Aorta (tissue), 5 donors: ENCODE measurements around the gene PALLD. TPM values are rescaled to one million over a fixed set of nuclear protein-coding genes. Genes with fewer than 3 reads are reported as not detected.

ENCODE experiments used
- ATAC-seq: fragments of 200-7000 bp; cut with Tn5 transposase; one replicate; pipeline ENCODE4 v1.9.1; 2022; ENCODE audit warnings: moderate library complexity; ENCODE audit not compliant: low FRiP score
- DNase-seq, 2 donors: peaks; one replicate each; pipeline ENCODE4 v3.0.0-alpha.2; 2020
- H3K27ac ChIP-seq, 2 donors: one replicate each; pipeline ENCODE4 v1.5.1; 2013; ENCODE audit warnings: low read length in 2 of 2, mild to moderate bottlenecking in 2 of 2, moderate library complexity in 2 of 2, control low read depth in 1 of 2, inconsistent platforms in 1 of 2, low read depth in 1 of 2
- H3K27me3 ChIP-seq, 2 donors: one replicate each; pipeline ENCODE4 v1.6.1; 2013; ENCODE audit warnings: control low read depth in 1 of 2, low read length in 1 of 2, mild to moderate bottlenecking in 1 of 2, moderate library complexity in 1 of 2; ENCODE audit not compliant: insufficient read depth in 2 of 2, control insufficient read depth in 1 of 2
- H3K36me3 ChIP-seq, 2 donors: one replicate each; pipeline ENCODE4 v1.6.1; 2013; ENCODE audit warnings: control low read depth in 1 of 2, low read length in 1 of 2, mild to moderate bottlenecking in 1 of 2; ENCODE audit not compliant: insufficient read depth in 2 of 2, control insufficient read depth in 1 of 2
- H3K4me1 ChIP-seq, 2 donors: one replicate each; pipeline ENCODE4 v1.6.1; 2013; ENCODE audit warnings: low read length in 2 of 2, control low read depth in 1 of 2, mild to moderate bottlenecking in 1 of 2, moderate library complexity in 1 of 2; ENCODE audit not compliant: insufficient read depth in 2 of 2, control insufficient read depth in 1 of 2
- H3K4me3 ChIP-seq, 2 donors: one replicate each; pipeline ENCODE4 v1.5.1; 2013; ENCODE audit warnings: low read length in 2 of 2, control low read depth in 1 of 2, mild to moderate bottlenecking in 1 of 2
- H3K9me3 ChIP-seq: one replicate; pipeline ENCODE4 v1.6.1; 2013; ENCODE audit warnings: mild to moderate bottlenecking, low read length; ENCODE audit not compliant: control insufficient read depth
- WGBS, 2 donors: extraction: QIAGEN DNeasy Blood & Tissue Kit; methylation state at CpG; one replicate each; pipeline ENCODE4 v1.1.7; 2013; 5-methylcytosine and 5-hydroxymethylcytosine counted together
- intact Hi-C, 2 donors: fragments of 100-400 bp; cut with DNase I; formaldehyde crosslinking; loops; one replicate each; pipeline versions ENCODE4 v1.14.2 to v1.15.0; 2022
- polyA plus RNA-seq, 2 donors: library from polyadenylated mRNA; stranded (reverse); fragments of 200-250 nt; gene quantifications; one replicate each; pipeline ENCODE4 v1.2.3, GENCODE V29; 2013
- total RNA-seq, 2 donors: library from RNA; stranded (reverse); fragmentation: NEBNext Ultra II Directional; extraction: Animal tissue kit (Norgen Biotek cat#: 25700); gene quantifications; one replicate each; pipeline ENCODE4 v1.2.1, GENCODE V29; 2021
- donor health status: healthy with polysubstance abuse.
- donor health status: Bipolar disorder and iron deficiency.
- donor health status: DM: no; HTN: no; CAD: no.
- donor health status: DM: no; HTN: no; CAD: no.
- donor health status: DM: yes; HTN: yes; CAD: no.

Gene PALLD
- total and polyA plus RNA-seq, 4 donors = 253 to 626 (median 464) TPM

GRCh38 chr4:168636506-168637196 is 139.8 kb downstream of the PALLD start:
- Histone ChIP-seq H3K27ac (peak overlapping the region; percentile 82 to 93), H3K27me3 (peaks cover 0 to 2% of the 10 kb centered on the region in 2 donors), H3K36me3 (no peaks in the 10 kb centered on the region), H3K9me3 (no peaks in the 10 kb centered on the region), H3K4me3 (no peak overlapping the region), H3K4me1 (peaks cover 1 to 11% of the 10 kb centered on the region in 2 donors)
- ATAC-seq (peak; percentile 69), DNase-seq (no peak)
- intact Hi-C loops = loop anchor here (10.0 kb wide), 2 partner anchors 58 to 178 kb away; no protein-coding TSS in a partner anchor
- 8 to 14% methylated on average over 3 of the region's 3 CpGs for WGBS, 2 donors

DNA sequence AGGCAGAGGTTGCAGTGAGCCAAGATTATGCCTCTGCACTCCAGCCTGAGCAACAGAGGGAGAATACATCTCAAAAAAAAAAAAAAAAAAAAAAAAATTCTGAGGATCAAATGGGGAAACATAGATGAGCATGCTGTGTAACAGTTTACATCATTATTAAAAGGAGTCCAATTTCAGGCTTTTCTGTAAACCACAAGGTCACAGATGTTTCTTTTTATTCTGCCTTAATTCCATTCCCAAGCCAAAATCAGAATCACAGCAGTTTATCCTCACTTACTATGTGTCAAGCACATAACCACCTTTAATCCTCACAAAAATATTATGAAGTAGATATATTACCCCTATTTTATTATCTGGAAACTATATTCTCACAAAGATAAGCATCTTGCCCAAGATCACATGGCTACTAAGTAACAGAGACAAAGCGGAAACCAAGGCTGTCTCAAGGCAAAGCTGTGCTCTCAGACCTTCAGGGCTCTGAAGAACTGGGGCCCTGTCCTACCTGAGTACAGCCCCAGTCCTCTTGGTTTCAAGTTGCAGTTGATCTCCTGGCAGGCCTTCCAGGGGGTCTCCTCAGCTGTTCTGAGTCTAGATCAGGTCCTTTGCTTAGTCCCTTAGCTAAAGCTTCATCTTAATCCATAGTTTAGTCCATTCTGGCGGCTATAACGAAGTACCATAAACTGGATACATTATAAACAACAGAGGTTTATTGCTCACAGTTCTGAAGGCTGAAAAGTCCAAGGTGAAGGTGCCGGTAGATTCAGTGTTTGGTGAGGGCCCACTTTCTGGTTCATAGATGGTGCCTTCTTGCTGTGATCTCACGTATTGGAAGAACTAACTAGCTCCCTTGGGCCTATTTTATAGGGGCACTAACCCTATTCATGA is 141.3 kb downstream of the PALLD start:
- H3K4me1 ChIP-seq = peaks cover 0 to 11% of the 10 kb centered on the region in 2 donors
- WGBS, 2 donors = 78 to 87% methylated on average over 5 of the region's 5 CpGs
- ATAC-seq = no peak

GRCh38 chr4:168639914-168640313 is 143.1 kb downstream of the PALLD start:
- Histone ChIP-seq H3K4me3 (no peak overlapping the region), H3K27ac (no peak overlapping the region), H3K27me3 (peaks cover 0 to 2% of the 10 kb centered on the region in 2 donors), H3K36me3 (no peaks in the 10 kb centered on the region), H3K9me3 (no peaks in the 10 kb centered on the region), H3K4me1 (peaks cover 0 to 11% of the 10 kb centered on the region in 2 donors)
- WGBS, 2 donors = 76 to 80% methylated on average over 8 of the region's 8 CpGs
- peak in 1 of 2 donors; percentile 47 for DNase-seq
- no peak for ATAC-seq
- intact Hi-C loops = loop anchor here (10.0 kb wide), 2 partner anchors 55 to 175 kb away; no protein-coding TSS in a partner anchor

More for the DNA sequence above, 141.3 kb downstream of the PALLD start:
- Histone ChIP-seq H3K36me3 (no peaks in the 10 kb centered on the region), H3K27me3 (peaks cover 0 to 2% of the 10 kb centered on the region in 2 donors), H3K27ac (no peak overlapping the region), H3K4me3 (no peak overlapping the region), H3K9me3 (no peaks in the 10 kb centered on the region)
- DNase-seq = no peak
- intact Hi-C loops = loop anchor here (10.0 kb wide), 2 partner anchors 57 to 177 kb away; no protein-coding TSS in a partner anchor

DNA sequence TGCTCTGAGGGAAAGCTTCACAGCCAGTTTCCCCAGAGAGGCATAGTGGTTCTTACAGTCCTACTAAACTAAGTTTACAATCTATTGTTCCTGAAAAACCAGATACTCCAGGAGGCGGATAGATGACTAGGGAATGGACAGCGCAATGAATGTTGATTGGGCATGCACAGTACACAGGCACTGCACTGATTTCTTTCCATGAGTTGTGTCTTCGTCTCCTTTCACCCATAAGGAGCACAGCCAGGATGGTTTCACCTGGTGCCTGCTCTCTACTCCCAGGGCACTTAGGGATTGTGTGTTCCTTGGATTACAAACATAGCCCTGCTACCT is 144.9 kb downstream of the PALLD start:
- Histone ChIP-seq H3K27me3 (peaks cover 0 to 2% of the 10 kb centered on the region in 2 donors), H3K4me1 (peaks cover 0 to 10% of the 10 kb centered on the region in 2 donors), H3K27ac (no peak overlapping the region), H3K9me3 (no peaks in the 10 kb centered on the region), H3K36me3 (no peaks in the 10 kb centered on the region), H3K4me3 (no peak overlapping the region)
- intact Hi-C loops = no loop called here
- DNase-seq = no peak
- no peak for ATAC-seq
- 90 to 92% methylated on average over 3 of the region's 3 CpGs for WGBS, 2 donors

DNA sequence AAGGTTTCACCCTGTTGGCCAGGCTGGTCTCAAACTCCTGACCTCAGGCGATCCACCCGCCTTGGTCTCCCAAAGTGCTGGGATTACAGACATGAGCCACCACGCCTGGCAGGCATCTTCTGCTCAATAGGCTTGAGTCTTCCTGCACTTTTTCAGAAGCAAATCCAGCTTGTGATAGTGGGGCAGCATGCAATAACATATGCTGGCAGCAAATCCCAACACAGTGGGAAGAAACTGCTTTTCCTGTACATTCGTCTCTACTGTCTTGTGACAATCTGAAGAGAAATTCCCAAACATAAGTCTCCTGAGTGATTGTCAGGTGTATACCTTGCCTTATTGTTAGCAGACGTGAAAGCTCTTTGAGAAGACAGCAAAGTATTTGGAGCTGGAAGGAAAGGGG is 145.7 kb downstream of the PALLD start:
- no peak overlapping the region for H3K27ac ChIP-seq
- 67 to 71% methylated on average over 5 of the region's 5 CpGs for WGBS, 2 donors

DNA sequence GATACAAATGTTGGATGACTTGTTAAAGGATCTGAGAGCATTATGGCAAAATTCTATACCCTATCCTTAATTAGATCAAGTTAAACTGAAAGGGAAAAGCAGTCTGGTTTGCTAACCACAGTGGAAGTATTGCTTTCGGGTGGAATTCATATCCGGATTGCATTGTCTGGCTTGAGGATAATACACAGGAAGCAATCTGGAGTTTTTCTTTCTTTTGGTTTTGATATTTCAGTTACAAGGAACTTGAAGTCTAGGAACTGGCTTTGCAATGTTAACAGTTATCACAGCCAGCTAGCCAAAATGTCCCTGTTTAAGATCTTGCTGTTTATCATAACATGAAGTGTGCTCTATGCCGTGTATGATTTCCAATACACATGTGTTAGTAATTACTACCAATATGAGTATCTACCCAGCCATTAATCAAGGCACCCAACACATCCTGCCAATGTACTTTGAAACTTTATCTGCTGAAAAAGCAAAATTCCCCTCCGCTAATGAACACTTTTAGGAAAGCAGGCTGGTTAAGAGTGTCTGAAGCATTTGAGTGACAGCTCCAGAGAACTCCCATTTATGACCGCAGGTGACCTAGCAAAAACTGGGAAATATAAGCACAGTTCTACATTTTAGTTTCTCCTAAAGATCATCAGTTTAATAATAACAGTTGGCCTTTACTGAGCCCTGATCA is 146.4 kb downstream of the PALLD start:
- WGBS, 2 donors = 23 to 25% methylated on average over 5 of the region's 5 CpGs
- no peaks in the 10 kb centered on the region for H3K9me3 ChIP-seq
- H3K27me3 ChIP-seq = peaks cover 0 to 2% of the 10 kb centered on the region in 2 donors
- H3K27ac ChIP-seq = no peak overlapping the region
- no peaks in the 10 kb centered on the region for H3K36me3 ChIP-seq
- intact Hi-C loops = no loop called here
- peak overlapping the region in 1 of 2 donors; percentile 9 for H3K4me3 ChIP-seq
- H3K4me1 ChIP-seq = peaks cover 0 to 3% of the 10 kb centered on the region in 2 donors
- DNase-seq (no peak), ATAC-seq (no peak)

More for the DNA sequence above, 145.7 kb downstream of the PALLD start:
- intact Hi-C loops = no loop called here
- no peak overlapping the region for H3K4me3 ChIP-seq
- peaks cover 0 to 2% of the 10 kb centered on the region in 2 donors for H3K27me3 ChIP-seq
- H3K36me3 ChIP-seq = no peaks in the 10 kb centered on the region
- ATAC-seq (no peak), DNase-seq (no peak)
- H3K9me3 ChIP-seq = no peaks in the 10 kb centered on the region
- peaks cover 0 to 3% of the 10 kb centered on the region in 2 donors for H3K4me1 ChIP-seq

DNA sequence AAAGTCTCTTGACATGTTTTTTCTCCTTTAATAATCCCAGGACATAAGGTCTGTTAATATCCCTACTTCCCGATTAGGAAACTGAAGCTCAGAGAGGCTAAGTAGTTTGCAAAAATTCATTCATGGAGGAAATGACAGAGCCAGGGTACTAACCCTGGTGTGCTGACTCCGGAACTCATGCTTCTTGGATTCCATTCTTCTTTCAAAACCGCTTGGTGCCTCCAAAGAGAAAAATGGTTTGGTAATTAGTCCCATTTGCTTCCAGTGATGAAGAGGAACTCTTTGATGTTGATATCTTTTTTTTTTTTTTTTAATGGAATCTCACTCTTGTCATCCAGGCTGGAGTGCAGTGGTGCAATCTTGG is 146.9 kb downstream of the PALLD start:
- ATAC-seq = no peak
- no peaks in the 10 kb centered on the region for H3K9me3 ChIP-seq
- H3K4me1 ChIP-seq = peaks cover 0 to 3% of the 10 kb centered on the region in 2 donors
- no peaks in the 10 kb centered on the region for H3K36me3 ChIP-seq
- peaks cover 0 to 1% of the 10 kb centered on the region in 2 donors for H3K27me3 ChIP-seq
- 85 to 86% methylated on average over 3 of the region's 3 CpGs for WGBS, 2 donors
- no peak for DNase-seq
- H3K4me3 ChIP-seq = no peak overlapping the region
- H3K27ac ChIP-seq = no peak overlapping the region
- intact Hi-C loops = no loop called here

DNA sequence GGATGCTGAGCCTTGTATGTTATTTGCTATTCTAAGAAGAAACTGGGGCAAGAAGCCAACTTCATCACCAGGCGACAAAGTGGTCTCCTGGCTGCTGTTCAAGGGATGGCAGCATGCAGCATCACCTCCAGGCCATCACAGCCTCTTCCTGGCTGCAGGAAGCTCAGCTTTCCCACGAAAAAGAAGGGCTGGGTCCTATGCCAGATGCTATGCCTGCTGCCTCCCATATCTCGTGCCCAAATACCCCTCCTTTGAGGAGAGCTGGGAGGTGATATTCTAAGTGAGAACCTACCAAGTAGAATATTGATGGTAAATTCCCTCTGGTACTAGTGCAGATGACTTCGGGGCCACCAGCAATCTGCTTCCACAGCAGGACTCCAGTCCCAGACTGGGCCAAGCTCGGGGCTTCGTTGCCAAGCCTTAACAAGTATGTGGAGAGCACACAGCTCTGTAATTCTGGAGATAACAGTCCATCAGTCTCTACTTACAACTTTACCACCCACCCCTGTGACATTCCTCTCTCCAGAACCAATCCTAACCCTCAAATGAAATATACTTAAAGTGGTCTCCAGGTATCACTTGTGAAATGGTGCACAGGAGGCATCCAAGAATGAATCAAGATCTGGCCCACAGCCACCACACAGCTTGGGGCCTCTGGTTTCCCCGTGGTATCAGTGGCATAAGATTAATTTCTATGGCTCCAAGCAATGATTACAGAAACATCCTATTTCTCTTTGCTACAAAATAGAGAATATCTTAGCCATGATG is 149.3 kb downstream of the PALLD start:
- ATAC-seq (no peak), DNase-seq (no peak)
- Histone ChIP-seq H3K4me1 (peaks cover 0 to 5% of the 10 kb centered on the region in 2 donors), H3K36me3 (no peaks in the 10 kb centered on the region), H3K4me3 (no peak overlapping the region), H3K27me3 (no peaks in the 10 kb centered on the region), H3K27ac (no peak overlapping the region), H3K9me3 (no peaks in the 10 kb centered on the region)
- 25 to 32% methylated on average over 7 of the region's 7 CpGs for WGBS, 2 donors
- intact Hi-C loops = no loop called here
